Ramos (cell line): ENCODE results near the gene RER1.

Source experiments
- in situ Hi-C: fragments of 300-500 bp; cut with MboI; formaldehyde crosslinking; loops from one replicate; pipeline ENCODE4 v1.14.3; 2022; ENCODE audit warnings: low sequenced_read_pairs; ENCODE audit not compliant: unreplicated experiment

The RER1 gene

DNA sequence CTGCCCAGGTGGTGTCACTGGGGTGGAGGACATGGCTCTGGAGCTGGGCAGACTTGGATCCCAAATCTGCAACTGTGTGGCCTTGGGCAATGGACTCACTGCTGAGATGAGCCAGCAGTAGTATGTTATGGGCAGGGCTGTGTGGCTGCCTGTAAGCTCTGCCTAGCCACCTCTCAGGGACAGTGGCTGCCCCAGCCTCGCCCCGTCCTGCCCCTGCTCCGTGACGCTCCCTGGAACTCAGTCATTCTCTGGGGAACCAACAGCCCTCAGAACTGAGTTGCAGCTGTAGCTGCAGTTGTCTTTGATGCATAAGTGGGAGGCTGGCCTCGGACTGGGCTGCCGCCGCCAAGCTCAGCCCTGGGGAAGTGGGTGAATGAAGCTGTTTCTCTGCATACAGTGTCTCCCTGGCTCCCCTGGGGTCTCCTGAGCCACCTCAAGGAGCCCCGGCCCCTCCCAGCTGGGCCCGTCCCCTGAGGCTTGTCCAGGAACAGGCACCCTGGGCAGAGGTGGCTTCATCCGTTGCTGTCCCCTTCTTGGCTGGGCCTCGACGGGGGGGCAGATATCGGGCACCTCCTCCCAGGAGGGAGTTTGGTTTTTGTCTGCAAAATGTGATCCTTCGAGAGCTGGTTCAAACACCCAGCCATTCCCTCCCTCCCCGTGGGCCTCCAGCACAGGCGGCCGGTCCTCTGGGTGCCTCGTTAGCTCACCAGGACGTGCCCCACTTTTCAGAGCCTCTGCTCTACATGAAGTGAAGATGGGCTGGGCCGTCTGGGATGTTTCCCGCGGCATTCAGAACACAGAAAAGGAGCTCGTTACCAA is 58.2 kb downstream of the RER1 start:
- in situ Hi-C loops = no loop called here

DNA sequence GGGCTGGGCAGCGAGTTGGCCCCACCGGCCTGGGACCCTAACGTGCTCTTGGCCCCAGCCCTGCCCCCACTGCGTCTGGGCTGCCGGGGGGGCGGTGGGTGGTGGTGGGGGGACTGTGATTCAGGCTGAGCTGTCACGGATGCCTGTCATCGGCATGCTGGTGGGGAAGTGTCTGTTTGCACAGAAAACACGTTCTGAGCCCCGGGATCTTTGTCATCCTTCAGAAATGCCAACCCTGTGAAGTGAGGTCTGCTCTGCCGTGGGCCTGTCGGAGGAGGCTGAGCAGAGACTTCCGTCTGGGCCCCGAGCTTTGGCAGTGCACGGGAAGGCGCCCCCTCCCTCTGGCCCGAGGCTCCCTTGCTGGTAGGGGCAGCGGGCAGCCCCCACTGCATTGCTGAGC is 60.1 kb downstream of the RER1 start:
- in situ Hi-C loops = no loop called here

DNA sequence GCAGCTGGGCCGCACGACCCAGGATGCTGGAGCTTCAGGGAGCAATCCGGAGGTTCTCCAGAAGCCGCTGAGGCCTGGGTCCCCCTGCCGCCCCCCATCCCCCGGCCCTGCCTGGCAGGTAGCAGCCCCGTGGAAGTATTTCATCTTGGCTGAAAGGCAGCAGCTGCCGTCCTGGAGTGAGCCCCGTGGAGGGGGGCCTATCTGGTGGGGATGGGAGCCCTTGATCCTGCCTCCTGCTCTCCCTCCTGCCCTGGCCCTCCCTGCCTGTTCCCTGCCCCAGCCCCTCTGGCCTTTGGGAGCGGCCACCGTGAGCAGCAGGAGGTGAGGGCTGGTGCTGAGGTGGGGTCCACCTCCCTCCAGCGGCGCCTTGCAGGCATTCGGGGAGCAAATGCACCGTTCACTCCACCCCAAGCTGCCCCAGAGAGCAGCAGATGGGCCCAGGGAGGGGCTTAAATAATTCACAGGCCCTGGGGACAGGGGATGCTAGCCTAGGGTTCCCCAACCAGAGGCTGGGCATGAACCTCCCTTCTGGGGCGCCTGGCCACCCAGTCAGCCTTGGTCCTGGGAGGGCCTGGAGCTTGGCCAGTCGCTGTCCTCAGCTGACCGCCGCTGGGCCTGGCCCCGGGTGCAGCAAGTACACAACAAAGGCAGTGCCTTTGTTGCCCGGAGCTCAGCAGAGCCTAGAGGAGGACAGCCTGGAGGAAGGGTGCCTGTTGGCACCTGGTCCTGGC is 60.7 kb downstream of the RER1 start:
- in situ Hi-C loops = no loop called here

DNA sequence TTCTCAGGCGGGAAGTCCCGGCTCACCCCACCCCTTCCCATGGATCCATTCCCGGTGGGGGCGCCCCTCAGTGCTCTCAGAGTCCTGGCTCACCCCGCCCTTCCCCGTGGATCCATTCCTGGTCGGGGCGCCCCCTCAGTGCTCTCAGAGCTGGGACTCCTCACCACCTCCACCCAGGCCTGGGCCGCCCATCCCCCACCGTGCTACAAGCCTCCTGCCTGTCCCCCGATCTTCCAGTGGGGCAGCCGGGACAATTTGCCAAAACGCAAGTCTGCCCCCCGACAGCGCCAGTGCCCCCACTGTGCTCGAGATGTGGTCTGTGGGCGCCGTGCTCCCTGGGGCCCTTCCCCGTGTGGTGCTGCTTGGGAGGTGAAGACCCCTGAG is 61.3 kb downstream of the RER1 start:
- in situ Hi-C loops = no loop called here

DNA sequence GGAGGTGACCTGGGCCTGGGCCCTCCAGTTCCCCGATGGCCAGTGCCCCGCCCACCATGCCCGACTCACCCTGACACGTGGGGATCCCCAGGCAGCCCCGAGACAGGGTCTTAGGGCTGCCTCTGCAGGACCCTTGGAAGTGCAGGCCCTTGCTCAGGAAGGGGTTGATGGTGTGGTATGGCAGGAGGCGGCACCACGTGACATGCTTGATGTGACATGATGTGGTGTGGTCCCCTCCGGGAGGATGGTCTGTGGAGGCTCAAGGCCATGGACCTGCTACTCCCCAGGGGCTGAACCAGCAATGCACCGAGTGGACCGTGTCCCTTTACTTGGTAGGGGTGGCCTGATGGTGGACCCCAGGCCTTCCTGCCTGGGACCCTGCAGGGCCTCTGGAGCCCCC is 62.6 kb downstream of the RER1 start:
- in situ Hi-C loops = no loop called here
